Loucy (cell line): Measurements from ENCODE around the gene SRRM4.

ENCODE experiments used
- CTCF ChIP-seq: fragments of 200-600 bp; sonication (generic); conservative IDR thresholded peaks from 2 replicates; pipeline ENCODE4 v1.5.1; 2014; ENCODE audit warnings: mild to moderate bottlenecking, antibody characterized with exemption, low read length
- EZH2phosphoT487 ChIP-seq: fragments of 200-600 bp; IDR thresholded peaks from 2 replicates; pipeline ENCODE4 v1.6.1; 2018; ENCODE audit warnings: antibody characterized with exemption, mild to moderate bottlenecking, moderate library complexity, borderline replicate concordance

GRCh38 chr12:119117936-119118335, 136.6 kb downstream of the SRRM4 start:
- TF ChIP-seq CTCF (no peak), EZH2phosphoT487 (no peak)
